ENCODE measurements around the gene MACF1.

Gene MACF1

GRCh38 chr1:39401106-39401505, 196.6 kb downstream of the MACF1 start:
- DNase-seq: no peak

GRCh38 chr1:39404876-39405275, 200.4 kb downstream of the MACF1 start:
- no peak for DNase-seq

- no peak for DNase-seq
Observed at GRCh38 chr1:39405358-39405757, 200.9 kb downstream of the MACF1 start.

- DNase-seq: no peak
Observed at GRCh38 chr1:39406533-39407450, 202.3 kb downstream of the MACF1 start.

GRCh38 chr1:39407510-39407895, 203.0 kb downstream of the MACF1 start:
- DNase-seq: no peak

GRCh38 chr1:39407896-39408640, 203.6 kb downstream of the MACF1 start:
- DNase-seq: no peak

- DNase-seq: peak; percentile 94
Observed at GRCh38 chr1:39408641-39409054, 204.2 kb downstream of the MACF1 start.

- DNase-seq: no peak
Observed at GRCh38 chr1:39409055-39409816, 204.7 kb downstream of the MACF1 start.

GRCh38 chr1:39410915-39411436, 206.5 kb downstream of the MACF1 start:
- DNase-seq: no peak

- DNase-seq: no peak
Observed at GRCh38 chr1:39411526-39412478, 207.3 kb downstream of the MACF1 start.

- DNase-seq: no peak
Observed at GRCh38 chr1:39412892-39413291, 208.4 kb downstream of the MACF1 start.

- DNase-seq: no peak
Observed at GRCh38 chr1:39413902-39414528, 209.5 kb downstream of the MACF1 start.

- no peak for DNase-seq
Observed at GRCh38 chr1:39415553-39415952, 211.1 kb downstream of the MACF1 start.

GRCh38 chr1:39416609-39417008, 212.1 kb downstream of the MACF1 start:
- DNase-seq: no peak

GRCh38 chr1:39418236-39418635, 213.7 kb downstream of the MACF1 start:
- DNase-seq: no peak

- DNase-seq: no peak
Observed at GRCh38 chr1:39420493-39420892, 216.0 kb downstream of the MACF1 start.

- DNase-seq: no peak
Observed at GRCh38 chr1:39422614-39423013, 218.1 kb downstream of the MACF1 start.

GRCh38 chr1:39425151-39425550, 220.7 kb downstream of the MACF1 start:
- DNase-seq: no peak

- DNase-seq: no peak
Observed at GRCh38 chr1:39425634-39426033, 221.1 kb downstream of the MACF1 start.

GRCh38 chr1:39426346-39426745, 221.9 kb downstream of the MACF1 start:
- no peak for DNase-seq

- no peak for DNase-seq
Observed at GRCh38 chr1:39427374-39427773, 222.9 kb downstream of the MACF1 start.

Measured in DMS79 (cell line).